Stimulated activated naive CD4-positive, alpha-beta T cell (primary cell): ENCODE measurements around the gene SMPD2.

ENCODE experiments used
- DNase-seq, 6 experiments: peaks; one replicate each; lab custom pipeline; 2025; lab: John Stamatoyannopoulos, UW

Gene SMPD2

DNA sequence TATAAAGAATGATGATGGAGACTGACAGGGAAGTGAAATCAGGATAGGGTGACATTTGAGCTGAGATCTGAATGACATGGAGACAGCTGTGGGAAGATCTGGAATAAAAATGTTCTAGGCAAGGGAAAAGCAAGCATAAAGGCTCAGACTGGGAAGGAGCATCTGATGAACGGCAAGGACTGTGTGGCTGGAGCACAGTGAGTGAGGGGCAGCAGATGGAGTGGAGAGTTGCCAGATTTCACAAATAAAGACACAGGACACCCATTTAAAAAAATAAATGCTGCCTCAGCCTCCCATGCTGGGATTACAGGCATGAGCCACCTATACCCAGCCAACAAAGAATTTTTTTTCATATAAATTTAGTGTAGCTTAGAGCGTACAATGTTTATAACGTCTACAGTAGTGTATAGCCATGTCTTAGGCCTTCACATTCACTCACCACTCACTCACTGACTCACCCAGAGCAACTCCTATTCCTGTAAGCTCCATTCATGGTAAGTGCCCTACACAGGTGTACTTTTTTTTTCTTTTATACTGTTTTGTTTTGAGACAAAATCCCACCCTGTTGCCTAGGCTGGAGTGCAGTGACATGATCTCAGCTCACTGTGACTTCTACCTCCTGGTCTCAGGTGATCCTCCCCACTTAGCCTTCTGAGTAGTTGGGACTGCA is 44.9 kb downstream of the SMPD2 start:
- DNase-seq, result no peak

DNA sequence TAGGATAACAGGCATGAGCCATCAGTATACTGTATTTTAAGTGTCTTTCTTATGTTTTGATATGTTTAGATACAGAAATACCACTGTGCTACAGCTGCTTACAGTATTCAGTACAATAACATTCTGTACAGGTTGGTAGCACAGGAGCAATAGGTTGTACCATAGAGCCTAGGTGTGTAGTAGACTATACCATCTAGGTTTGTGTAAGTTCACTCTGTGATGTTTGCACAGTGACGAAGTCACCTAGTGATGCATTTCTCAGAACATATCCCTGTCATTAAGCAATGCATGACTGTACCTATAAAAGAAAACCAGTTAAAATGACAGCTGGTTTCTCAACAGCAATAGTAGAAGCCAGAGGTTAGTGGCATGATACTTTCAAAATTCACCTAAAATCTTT is 45.5 kb downstream of the SMPD2 start:
- no peak for DNase-seq

DNA sequence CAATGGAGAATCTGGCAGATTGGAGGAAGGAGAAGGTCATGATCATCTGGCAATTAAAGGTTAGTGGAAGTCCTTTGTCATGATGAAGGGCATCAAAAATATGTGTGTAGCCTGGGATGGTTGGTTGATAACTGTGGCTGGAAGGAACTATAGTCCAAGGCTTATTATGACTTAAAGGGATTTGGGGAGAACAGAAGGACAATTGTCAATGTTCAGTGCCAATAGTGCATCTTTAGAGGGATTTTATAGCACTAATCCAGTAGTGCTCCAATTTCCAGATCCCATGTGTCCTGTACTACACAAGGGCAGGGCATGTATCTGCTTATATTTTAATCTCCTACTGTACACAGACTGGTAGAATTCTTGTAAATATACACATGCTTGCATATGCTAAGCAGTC is 47.5 kb downstream of the SMPD2 start:
- DNase-seq, result no peak

DNA sequence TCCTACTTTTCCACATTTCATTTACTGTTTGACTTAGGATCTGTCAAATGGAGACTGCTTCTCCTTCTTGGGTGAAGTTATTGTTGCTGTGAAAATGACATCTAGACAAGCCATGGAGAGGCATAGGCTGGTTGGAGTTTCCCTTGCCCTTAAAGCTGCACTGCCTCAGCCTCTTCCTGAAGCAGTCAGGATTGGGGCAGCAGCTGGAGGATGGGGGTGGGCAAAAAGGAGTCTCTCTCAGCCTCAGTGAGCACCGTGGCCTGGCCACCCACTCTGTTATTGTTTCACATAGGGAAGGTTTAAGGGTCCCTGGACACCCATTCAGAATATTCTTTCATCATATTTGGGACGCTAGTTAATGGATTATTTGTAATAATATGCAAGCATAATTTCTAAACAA is 50.2 kb downstream of the SMPD2 start:
- no peak for DNase-seq

DNA sequence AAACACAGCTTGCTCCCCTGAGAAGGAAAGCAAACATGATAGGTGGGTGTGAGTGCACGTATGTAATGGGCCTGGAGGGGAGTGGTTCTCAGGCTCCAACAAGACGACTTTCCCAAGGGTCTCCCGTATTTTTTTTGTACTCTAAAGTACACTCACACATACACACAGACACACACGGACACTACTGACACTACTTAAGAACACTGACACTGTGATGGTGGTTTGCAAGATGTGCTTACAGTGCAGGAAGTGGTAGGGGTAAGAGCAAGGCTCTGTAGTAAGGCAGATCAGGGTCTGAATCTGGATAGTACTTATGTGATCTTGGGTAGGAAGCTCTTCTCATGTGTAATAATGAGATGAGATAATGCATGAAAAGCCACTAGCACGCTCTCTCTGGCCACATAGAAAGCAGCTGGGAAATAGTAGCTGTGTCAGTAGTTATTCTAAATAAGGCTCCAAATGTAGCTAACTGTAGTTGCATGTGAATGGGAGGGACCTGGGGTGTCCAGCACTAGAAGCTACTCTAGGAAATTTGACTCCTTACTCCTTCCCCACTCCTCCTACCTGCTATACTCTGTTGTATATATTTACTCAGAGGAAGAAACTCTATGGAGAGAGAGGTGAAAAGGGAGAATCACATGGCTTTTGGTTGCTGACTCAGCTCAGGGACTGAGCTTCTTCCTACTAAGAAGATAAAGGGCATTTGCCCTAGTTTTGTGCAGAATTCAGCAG is 50.8 kb downstream of the SMPD2 start:
- peak in 3 of 6 experiments; percentile 17 to 45 (median 44) for DNase-seq
